IPS-11a (cell line): ENCODE results near the gene ACSF3.

Experiments
- H3K4me3 ChIP-seq: one replicate; pipeline ENCODE4 v1.5.1; 2013; ENCODE audit warnings: low read depth, low read length, control low read depth

ACSF3 gene

DNA sequence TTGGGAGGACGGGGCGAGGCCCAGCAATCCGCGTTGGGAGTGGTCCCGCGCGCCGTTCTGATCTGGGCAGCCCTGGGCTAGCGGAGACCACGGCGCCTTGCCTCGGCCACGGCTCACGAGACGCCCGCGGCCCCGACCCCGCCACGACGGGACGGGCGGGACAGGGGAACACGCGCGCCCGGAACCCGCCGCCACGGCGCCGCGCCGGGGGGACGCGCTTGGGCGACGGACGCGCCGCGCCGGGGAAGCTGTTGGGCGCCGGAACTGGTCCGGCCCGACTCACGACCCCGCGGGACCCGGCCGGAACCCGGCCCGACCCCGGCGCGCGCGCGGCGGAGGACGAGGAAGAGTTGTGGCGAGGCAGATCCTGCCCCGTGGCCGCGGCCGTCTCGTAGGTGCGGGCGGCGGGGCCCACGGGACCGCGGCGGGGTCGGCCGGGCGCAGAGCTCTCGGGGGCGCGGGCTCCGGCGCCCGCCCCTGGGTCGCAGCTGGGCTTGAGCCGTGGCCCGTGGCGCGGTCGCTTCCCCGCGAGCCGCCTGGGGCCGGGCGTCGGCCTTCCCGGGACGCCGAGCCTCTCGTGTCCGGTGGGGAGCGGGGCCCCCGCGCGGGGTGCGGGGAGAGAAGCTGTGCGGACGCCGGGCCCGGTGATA, at the start of gene ACSF3:
ACSF3 (plus strand) TSS at position 251 of the 650 bp plus-strand sequence. CDS start 6,830 bp downstream, outside the sequence.
- H3K4me3 ChIP-seq: peak within 1 kb of the TSS; percentile 85

DNA sequence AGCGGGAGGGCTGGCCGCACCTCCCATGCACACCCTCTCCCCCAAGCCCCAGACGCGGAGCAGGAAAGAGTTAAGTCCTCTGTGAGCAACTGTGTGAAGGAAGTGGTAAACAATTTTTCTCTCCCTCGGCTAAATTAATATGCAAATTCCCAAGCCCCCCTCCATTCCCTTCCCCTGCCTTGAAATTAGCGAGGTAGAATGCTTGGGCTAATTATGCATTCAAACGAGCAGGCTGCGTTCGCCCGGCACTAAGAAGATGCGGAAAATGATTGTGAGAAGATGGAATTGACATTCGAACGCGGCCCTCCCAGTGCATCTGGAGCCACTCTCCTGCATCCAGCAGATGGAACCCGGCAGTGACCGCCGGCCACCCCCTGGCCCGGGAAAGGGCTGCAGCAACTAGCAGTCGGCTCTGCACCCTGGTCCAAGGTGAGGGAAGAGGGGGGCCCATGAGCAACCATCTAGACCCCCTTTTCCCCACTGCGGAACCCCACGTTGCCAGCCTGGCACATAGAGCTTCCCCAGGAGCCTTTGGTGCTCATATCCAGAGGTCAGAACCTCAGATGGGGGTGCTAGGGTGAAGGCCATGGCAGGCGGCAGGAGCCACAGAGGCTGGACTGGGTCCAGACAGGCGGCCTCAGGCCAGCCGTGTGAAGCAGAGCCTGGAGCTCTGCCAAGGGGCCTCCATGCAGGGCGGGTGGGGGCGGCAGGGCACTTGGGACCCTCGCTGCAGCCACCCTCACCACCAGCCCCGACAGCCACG, 49.1 kb upstream of the ACSF3 start:
- no peak overlapping the region for H3K4me3 ChIP-seq

DNA sequence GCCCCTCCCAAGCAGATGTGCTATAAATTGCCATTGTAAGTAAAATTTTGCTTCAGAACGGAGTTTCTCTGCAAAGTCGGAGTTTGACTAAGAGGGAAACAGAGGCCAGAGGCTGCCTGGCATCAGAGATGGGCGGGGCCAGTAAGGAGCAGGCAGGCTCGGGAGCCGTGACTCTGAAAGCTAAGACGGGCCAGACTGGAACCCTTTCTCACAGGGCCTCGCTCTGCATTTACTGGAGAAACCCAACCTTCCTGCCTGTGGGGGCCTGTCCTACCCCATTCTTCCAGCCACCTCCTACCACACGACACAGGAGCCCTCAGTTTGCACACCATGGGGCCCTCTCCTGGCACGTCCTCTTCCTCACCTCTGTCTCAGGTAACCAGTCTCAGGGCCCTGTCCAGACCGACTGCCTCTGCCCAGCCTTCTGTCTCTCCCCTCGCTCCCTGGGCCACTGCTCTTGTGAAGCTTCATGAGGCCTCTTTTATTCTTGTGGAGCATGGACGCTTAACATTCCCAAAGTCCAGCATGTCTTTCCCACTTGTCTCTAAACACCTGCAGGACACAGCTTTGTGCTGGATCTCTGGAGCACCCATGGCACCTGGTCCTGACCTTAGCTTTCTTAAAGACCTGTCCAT, 48.4 kb upstream of the ACSF3 start:
- H3K4me3 ChIP-seq: no peak overlapping the region

DNA sequence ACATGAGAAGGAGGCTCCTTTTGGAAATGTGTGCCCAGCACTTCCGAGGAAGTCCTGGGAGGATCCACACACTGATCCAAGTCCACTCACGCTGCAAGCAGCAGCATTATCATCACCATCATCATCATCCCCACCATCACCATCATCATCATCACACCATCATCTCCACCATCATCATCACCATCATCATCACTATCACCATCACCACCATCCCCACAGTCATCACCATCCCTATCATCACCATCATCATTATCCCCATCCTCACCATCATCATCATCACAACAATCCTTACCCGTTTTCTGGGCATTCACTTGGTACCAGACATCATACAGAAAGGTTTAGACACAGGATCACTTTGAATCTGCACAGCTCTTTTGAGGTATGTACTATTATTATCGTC, 47.8 kb upstream of the ACSF3 start:
- no peak overlapping the region for H3K4me3 ChIP-seq

DNA sequence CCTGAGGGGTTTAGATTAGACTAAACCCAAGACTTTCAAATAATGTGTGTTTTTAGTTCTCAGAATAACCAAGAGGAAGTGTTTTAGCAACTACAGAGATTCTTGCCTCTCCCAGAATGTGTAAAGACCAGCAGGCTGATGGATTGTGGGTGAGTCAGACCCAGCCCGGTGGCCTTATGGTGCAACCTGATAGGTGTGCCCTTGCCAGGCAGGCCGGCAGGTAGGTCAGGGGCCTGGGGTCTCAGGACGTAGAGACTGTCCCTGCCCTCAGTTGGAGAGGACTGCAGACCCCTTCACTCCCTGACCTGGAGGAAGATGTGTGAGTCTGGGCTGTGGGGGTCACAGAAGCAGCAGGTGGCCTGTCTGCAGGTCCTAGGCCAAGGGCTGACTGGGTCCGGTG, 47.2 kb upstream of the ACSF3 start:
- H3K4me3 ChIP-seq: no peak overlapping the region

DNA sequence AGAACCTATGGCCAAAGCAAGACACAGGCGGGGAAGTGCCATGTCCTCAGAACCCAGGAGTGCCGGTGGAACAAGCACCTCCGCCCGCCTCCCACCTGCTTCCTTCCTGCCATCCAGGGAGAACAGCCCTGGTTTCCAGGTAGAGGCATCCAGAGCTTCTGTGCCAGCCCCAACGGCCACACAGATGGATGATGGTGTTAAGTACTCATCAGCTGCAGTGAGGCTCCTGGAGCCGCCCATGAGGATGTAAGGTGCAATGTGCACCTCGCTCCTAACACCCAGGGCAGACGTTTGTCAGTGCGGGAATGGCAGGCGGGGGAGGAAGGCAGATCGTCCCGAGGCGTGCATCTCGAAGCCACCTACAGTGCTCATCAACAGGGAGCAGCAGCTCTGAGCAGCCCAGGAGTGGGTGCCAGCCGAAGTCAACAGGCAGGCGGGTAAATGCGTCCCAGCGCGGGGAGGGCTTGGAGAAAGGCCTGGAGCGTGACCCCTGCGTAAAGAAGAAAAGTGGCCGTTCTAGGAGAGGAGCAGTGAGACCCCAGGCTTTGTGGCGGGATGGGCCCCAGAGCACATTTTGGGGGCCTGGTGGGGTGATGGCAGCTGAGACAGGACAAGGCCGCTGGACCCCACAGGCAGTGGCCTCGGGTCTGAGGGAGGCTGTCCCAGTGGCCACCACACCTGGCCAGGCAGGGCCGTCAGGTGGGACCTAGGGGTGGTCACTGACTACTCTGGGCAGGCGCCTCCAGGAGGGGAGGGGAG, 46.1 kb upstream of the ACSF3 start:
- H3K4me3 ChIP-seq: no peak overlapping the region

DNA sequence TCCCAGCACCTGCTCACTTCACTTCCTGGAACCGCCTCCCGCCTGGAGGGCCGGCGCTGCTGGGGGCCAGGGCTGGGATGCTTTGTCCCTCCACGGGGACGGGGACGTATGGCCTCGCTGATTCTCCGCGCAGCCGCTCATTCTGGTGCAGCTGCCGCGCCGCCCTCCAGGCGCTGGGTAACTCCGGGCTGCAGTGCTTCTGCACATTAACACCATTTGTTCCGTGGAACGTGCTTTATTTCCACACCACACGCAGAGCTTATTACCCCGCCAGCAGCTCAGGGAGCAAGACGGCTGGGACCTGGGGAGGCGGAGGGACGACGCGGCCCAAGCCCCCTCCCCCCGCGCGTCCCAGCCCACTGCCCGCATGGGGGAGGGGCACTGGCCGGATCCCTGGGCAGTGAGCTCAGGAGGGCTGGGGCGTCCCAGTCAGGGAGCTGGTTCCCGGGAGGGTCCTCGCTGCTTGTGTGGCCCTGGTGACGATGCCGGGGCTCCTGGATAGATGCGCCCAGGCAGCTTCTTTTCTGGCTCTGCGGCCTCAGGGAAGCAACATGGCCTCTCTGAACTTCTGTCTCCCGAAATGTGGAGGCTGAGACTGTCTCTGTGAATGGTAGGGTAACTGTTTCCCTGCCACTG, 45.4 kb upstream of the ACSF3 start:
- no peak overlapping the region for H3K4me3 ChIP-seq

DNA sequence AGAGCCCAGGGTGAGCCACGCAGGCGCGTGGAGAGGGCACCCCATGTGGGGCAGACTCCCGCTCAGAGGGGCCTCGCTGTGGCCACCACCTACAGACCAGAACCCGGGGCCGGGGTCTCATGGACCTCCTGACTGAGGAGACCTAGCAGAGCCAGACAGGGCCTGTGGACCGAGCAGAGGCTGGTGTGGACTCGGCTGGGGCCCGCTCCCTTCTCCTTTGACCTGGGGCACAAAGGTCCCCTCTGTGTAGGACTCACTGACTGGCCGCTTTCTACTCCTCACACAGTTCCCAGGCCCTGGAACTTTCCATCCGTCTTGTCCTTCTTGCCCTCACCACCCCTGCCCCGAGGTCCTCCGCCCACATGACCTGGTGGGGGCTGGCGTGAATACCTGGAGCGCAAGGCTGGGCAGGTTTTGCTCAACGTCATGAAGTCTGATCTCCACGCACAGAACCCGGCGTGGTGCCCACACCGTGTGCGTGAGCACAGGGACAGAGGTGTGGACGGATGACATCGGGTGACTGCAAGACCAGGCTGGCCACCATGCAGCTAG, 44.7 kb upstream of the ACSF3 start:
- H3K4me3 ChIP-seq: no peak overlapping the region

DNA sequence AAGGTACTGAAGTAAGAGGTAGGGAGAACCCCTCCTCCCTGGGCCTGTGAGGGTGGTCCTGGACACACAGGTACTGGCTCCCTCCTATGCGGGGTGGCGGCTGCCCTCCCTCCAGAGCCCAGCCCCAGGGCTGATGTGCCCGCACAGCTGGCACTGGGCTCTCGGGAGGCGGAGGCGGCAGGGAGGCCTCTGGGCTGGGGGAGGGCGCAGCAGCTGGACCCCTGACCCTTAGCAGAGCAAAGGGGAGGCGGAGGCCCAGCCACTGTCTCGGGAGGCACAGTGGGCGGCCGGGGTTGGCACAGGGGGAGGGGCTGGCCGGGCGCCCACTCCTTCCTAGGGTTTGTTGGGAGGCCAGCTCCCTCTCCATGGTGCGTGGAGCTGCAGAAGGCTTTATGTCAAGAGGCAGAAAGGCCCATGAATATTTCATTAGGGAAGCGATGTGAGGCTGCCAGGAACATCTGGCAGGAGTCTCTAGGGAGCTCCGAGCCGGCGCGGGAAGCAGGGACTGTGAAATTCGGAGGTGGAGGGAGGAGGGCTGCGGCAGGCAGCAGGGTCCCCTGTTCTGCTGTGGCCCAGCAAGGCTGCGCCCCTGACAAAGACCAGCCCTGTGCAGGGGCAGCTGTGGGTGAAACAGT, 44.1 kb upstream of the ACSF3 start:
- H3K4me3 ChIP-seq: no peak overlapping the region

DNA sequence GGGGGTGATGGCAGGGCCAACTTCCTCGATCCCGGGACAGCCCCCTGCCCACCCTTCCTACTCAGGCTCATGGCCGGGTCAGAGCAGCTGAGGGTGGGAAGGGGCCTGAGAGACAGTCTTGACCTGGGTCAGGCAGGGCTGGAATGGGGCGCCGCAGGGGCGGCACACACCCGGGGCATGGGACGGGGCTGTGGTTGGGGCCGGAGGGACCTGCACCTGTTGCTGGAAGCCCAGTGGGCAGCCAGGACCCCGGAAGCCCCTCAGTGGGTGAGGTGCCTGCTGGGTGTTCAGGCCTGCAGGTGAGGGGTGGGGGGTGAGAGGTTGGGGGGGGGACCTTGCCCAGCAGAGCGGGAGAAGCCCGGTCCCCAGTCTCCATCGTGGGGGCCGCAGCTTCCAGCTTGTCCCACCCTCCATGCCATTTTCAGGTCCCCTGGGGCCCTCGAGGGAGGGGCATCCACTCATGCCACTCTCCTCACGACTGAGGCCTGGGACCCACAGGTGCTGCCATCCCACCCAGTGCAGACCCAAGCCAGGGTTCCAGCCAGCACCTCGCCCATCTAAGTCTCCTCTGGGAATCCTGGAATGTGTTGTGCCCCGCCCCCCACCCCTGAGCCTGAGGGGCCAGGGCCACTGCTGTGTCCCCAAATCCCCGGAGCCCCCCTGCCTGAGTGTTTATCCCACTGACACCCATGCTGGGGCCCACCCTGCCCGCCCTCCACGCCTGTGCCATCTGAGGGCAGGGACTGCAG, 43.4 kb upstream of the ACSF3 start:
- H3K4me3 ChIP-seq: no peak overlapping the region

DNA sequence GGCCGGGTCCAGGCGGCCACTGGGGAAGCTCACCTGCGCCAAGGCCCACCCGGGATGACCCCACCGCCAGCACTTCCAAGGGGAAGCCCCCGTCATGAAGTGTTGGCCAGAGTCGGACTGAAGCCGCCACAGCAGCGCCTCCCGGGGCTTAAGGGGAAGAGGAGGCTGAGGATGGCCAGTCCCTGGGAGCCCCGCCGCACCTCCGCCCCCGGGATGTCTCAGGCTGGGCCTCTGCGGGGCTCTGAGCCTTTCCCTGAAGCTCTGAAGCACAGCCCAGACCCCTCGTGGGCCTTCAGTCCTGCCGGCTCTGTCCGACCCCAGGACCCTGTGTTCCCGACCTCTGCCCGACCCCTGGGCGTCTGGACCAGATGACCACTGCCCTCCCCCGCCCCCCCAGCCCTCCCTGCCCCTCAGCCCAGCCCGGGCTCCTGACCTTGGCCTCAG, 42.8 kb upstream of the ACSF3 start:
- no peak overlapping the region for H3K4me3 ChIP-seq

DNA sequence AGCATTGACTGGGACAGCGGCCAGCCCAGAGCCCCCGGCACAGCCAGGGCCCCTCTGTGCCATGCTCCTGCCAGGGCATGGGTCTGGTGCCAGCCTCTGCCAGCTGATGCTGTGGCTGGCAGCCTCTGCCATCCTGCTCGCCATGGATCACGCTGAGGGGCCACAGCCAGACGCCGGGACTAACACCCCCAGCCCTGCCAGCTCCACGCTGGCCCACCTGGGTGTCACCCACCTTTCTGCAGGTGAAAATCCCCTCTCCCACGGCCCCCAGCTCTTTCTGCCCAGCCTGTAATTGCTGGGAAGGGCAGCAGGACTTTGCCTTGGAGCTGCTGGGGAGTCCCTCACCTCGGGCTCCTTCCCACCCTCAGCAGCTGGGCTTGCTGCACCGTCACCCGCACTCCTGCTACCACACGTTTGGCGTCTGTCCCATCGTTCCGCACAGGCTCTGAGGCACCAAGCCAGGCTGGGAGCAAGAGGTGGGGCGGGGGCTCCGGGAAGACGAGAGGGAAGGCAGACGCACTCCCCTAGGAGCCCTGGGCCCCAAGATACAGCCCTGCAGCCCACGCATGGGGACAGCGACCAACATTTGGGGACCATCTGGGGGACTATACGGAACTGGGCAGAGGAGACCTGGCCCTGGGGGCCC, 42.0 kb upstream of the ACSF3 start:
- no peak overlapping the region for H3K4me3 ChIP-seq

DNA sequence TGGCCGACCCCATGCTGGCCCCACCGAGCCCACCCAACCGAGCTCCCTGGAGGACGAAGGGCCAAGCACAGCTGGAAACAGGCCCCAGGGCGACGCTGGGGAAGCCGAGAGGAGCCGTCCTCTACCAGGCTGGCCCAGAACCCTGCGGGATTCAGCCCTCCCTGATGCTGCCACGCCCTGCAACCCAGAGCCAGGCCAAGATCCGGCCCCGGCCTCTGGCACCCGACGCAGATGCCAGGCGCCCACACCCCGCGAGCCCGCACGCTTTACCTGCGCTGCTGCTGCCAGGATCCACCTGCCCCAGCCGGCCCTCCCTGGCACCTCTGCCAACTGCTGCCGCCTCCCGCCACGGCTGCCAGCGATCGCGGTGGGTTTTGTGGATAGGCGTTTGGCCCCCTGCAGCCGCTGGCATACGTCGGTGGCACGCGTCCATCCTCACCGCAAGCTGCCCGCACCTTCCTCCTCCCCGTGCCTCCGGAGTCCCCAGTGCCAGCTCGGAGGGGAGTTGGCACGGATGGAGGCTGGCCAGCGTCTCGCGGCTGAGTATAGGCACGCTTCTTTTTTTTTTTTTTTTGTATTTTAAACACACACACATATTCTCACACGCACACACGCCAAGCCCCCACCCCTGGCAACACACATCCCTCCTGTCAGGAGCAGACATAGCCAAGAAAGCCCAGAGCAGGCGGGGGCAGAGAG, 41.3 kb upstream of the ACSF3 start:
- H3K4me3 ChIP-seq: no peak overlapping the region

DNA sequence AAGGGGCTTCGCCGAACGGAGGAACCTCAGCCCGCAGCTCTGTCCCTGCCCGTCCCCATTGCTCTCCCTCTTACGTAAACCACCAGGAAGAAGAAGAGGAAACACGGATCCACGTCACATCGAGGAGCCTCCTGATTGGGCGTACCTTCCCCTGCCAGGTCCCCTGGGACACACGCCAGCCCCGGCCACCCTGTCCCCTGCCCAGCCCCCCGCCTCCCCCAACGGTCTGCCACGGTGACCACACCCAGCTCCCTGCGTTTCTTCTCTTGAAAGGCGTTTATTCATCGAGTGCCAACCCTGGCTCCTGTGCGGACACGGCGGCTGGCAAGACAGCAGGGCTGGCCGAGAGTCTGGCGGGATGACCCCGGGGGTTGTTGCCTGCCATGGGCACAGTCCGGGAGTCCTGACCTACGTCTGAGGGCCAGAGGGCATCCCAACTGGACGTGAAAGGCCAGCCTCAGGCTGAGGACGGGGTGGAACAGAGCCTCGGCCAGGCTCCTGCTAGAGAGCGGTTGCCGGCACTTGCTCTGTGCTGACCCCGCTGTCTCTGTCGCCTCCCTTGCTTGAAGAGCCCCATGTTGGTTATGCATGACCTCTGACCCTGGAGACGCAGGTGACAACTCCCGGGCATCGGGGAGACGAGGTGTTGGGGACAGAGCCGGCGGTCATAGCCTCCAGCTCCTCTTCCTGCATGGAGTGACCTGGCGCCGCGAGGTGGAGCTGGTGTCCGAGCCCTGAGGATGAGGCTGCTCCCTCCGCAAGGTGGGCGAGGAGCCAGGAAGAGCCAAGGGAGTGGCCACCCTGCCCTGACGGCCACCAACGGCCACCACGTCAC, 40.5 kb upstream of the ACSF3 start:
- H3K4me3 ChIP-seq: no peak overlapping the region

DNA sequence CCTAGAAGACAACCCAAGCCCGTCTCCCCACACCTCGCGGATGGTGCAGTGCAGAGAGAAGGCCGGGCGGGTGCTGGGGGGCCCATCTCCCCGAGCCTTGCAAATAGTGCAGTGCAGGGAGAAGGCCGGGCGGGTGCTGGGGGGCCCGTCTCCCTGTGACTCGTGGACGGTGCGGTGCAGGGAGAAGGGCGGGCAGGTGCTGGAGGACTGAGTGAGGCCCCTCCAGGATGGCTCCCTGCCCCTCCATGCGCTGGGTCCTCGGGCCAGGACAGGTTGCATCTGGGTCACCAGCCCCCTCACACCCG, 40.0 kb upstream of the ACSF3 start:
- no peak overlapping the region for H3K4me3 ChIP-seq

DNA sequence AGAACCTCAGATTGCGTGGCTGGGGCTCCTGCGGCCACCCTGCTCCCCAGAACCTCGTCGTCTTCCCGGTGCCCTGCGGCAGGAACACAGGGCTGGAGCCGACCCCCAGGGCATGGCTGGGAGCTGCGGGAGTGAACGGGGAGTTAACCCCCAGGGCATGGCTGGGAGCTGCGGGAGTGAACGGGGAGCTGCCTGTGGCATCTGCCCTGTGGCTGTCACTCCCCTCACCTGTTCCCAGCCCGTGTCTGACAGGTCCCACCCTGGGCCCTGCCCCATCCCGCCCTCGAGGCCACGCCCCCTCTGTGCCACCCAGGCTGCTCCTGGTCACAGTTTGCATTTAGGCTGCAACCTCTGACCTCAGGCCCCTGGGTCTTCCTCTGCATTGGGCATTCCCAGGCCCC, 39.4 kb upstream of the ACSF3 start:
- H3K4me3 ChIP-seq: no peak overlapping the region

DNA sequence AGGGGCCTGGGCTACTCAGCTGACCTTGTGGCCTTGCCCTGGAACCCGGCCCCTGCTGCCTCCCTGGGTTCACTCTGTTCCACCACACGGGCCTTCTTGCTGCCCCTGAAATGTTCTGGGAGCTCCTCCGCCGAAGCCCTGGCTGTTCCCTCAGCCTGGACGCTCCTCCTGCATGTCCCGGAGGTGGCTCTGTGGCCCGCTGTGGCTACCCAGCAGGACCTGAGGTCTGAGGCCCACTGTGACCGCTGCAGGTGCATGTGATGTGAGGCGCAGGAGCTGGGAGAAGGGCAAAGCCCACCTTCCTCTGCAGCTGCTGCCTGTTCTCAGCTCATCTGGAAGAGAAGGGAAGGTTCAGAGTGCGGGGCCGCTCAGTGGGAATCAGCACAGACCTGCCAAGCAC, 38.9 kb upstream of the ACSF3 start:
- no peak overlapping the region for H3K4me3 ChIP-seq

DNA sequence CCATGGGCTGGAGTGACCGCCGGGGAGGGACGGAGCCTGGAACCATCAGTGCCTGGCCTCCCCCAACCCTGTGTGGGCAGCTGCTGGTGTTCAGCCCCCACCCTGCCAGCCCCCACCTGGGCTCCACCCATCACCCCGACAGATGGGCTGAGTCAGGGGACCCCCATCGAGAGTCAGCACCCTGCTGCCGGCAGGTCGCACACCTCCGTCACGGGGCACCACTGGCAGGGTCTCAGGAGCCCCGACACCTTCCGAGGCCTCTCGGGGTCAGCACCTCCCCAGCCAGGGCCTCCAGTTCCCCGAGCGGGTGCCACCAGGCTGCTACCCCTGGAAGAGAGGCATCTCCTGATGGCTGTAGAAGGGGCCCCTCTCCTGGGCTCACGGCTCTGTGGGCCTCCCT, 38.3 kb upstream of the ACSF3 start:
- no peak overlapping the region for H3K4me3 ChIP-seq
